GM12878 (cell line): ENCODE results near the gene CRB2. TPM values are rescaled to one million over a fixed set of nuclear protein-coding genes. Genes with fewer than 3 reads are reported as not detected.

Source experiments
- ATAC-seq: fragments of 200-7000 bp; cut with Tn5 transposase; 3 replicates; pipeline ENCODE4 v1.9.1; 2020; ENCODE audit warnings: mild to moderate bottlenecking, moderate library complexity
- BruUV-seq: library from RNA; stranded (reverse); fragments of 400-500 nt; replicated peaks from 2 replicates; lab custom pipeline; 2021; lab: Mats Ljungman, UMichigan
- CTCF ChIA-PET: fragments of 300-600 bp; sonication (Branson Sonifier 250); formaldehyde crosslinking; extraction: SDS; loops from one replicate; lab custom pipeline; 2021; ENCODE audit warnings: inconsistent platforms; lab: Yijun Ruan, JAX
- POLR2A ChIA-PET: fragments of 350-600 bp; formaldehyde crosslinking; extraction: SDS; loops from one replicate; lab custom pipeline; 2021; ENCODE audit warnings: inconsistent platforms; lab: Charles Lee
- RAD21 ChIA-PET: fragments of 300-600 bp; sonication (Branson Sonifier 250); formaldehyde crosslinking; loops from one replicate; lab custom pipeline; 2023; ENCODE audit warnings: antibody characterized with exemption; ENCODE audit not compliant: unreplicated experiment; lab: Charles Lee
- SMC1A ChIA-PET: fragments of 300-600 bp; sonication (Branson Sonifier 250); formaldehyde crosslinking; loops from one replicate; lab custom pipeline; 2023; ENCODE audit not compliant: unreplicated experiment, uncharacterized antibody; lab: Charles Lee
- DNase-seq: peaks from one replicate; pipeline ENCODE4 v3.0.0-alpha.2; 2011; ENCODE audit warnings: low read depth, low spot score
- FAIRE-seq: peaks from 3 replicates; lab custom pipeline; 2011; peaks lifted over from hg19 to GRCh38; lab: Jason Lieb, UNC
- H2AFZ ChIP-seq: 2 replicates; pipeline ENCODE4 v1.6.0; 2011; ENCODE audit warnings: low read depth, low read length, control low read depth; ENCODE audit not compliant: control insufficient read depth
- H3K27ac ChIP-seq: 2 replicates; pipeline ENCODE4 v1.5.1; 2011; ENCODE audit warnings: control low read depth; ENCODE audit not compliant: control insufficient read depth, insufficient read depth
- H3K27me3 ChIP-seq, 2 experiments: replicated peaks in 1 of 2; 2 replicates each; pipeline versions ENCODE4 v1.6.0 to v1.6.1; 2011; ENCODE audit warnings: low read length in 1 of 2; ENCODE audit not compliant: control insufficient read depth in 2 of 2, insufficient read depth in 2 of 2
- H3K36me3 ChIP-seq, 2 experiments: 2 replicates each; pipeline ENCODE4 v1.5.1; 2011; ENCODE audit warnings: low read length in 1 of 2; ENCODE audit not compliant: control insufficient read depth in 2 of 2, insufficient read depth in 2 of 2
- H3K4me1 ChIP-seq: 2 replicates; pipeline ENCODE4 v1.6.1; 2011; ENCODE audit warnings: mild to moderate bottlenecking, low read length, moderate library complexity, mixed read lengths; ENCODE audit not compliant: control insufficient read depth, insufficient read depth
- H3K4me2 ChIP-seq: 2 replicates; pipeline ENCODE4 v1.6.0; 2011; ENCODE audit warnings: control low read depth; ENCODE audit not compliant: control insufficient read depth, insufficient read depth
- H3K4me3 ChIP-seq: fragments of 200-600 bp; sonication (generic); 2 replicates; pipeline ENCODE4 v1.5.1; 2016
- H3K79me2 ChIP-seq: 2 replicates; pipeline ENCODE4 v1.6.0; 2011; ENCODE audit warnings: low read length; ENCODE audit not compliant: control insufficient read depth, insufficient read depth
- H3K9ac ChIP-seq: 2 replicates; pipeline ENCODE4 v1.8.0; 2011; ENCODE audit warnings: low read length, control low read depth, mixed read lengths; ENCODE audit not compliant: control insufficient read depth, insufficient read depth
- H3K9me3 ChIP-seq: replicated peaks from 3 replicates; pipeline ENCODE4 v1.5.1; 2011; ENCODE audit warnings: mild to moderate bottlenecking, low read length; ENCODE audit not compliant: control insufficient read depth, insufficient read depth
- H4K20me1 ChIP-seq: 2 replicates; pipeline ENCODE4 v1.6.0; 2011; ENCODE audit not compliant: control insufficient read depth, insufficient read depth
- CBFB ChIP-seq: IDR thresholded peaks from 2 replicates; pipeline ENCODE4 v1.6.1; 2016; ENCODE audit warnings: antibody characterized with exemption, low read depth
- CBX5 ChIP-seq: sonication (generic); IDR thresholded peaks from 2 replicates; pipeline ENCODE4 v1.6.1; 2016; ENCODE audit warnings: low read depth, moderate library complexity, mild to moderate bottlenecking, inconsistent platforms
- CREB1 ChIP-seq: IDR thresholded peaks from 2 replicates; pipeline ENCODE4 v1.6.1; 2012; ENCODE audit warnings: low read depth, mild to moderate bottlenecking, inconsistent platforms
- DPF2 ChIP-seq: fragments of 450-650 bp; IDR thresholded peaks from 2 replicates; pipeline ENCODE4 v1.6.1; 2017; ENCODE audit warnings: mild to moderate bottlenecking
- EZH2 ChIP-seq: IDR thresholded peaks from 2 replicates; pipeline ENCODE4 v1.6.1; 2012; ENCODE audit warnings: low read depth, mild to moderate bottlenecking, control low read depth, inconsistent platforms, low read length, borderline replicate concordance; ENCODE audit not compliant: control insufficient read depth
- FOXK2 ChIP-seq: fragments of 450-650 bp; IDR thresholded peaks from 2 replicates; pipeline ENCODE4 v1.6.1; 2017; ENCODE audit warnings: mild to moderate bottlenecking, moderate library complexity
- IKZF1 ChIP-seq: fragments of 450-650 bp; conservative IDR thresholded peaks from 2 replicates; pipeline ENCODE4 v1.6.1; 2017; ENCODE audit warnings: antibody characterized with exemption, mild to moderate bottlenecking
- MEF2B ChIP-seq: fragments of 450-650 bp; IDR thresholded peaks from 2 replicates; pipeline ENCODE4 v1.6.1; 2018; ENCODE audit warnings: mild to moderate bottlenecking, moderate library complexity; ENCODE audit not compliant: partially characterized antibody, poor library complexity, severe bottlenecking
- MTA3 ChIP-seq: IDR thresholded peaks from 2 replicates; pipeline ENCODE4 v1.6.1; 2012; ENCODE audit warnings: low read length, inconsistent platforms, borderline replicate concordance
- NR2F1 ChIP-seq: fragments of 450-650 bp; conservative IDR thresholded peaks from 2 replicates; pipeline ENCODE4 v1.6.1; 2017; ENCODE audit warnings: mild to moderate bottlenecking
- RB1 ChIP-seq: fragments of 450-650 bp; formaldehyde crosslinking; IDR thresholded peaks from 2 replicates; pipeline ENCODE4 v1.6.1; 2017; ENCODE audit warnings: mild to moderate bottlenecking, borderline replicate concordance
- SIN3A ChIP-seq: IDR thresholded peaks from 2 replicates; pipeline ENCODE4 v1.6.1; 2012; ENCODE audit warnings: low read depth, low read length, improper control_type of control experiment
- SMC3 ChIP-seq: IDR thresholded peaks from 2 replicates; pipeline ENCODE4 v1.6.1; 2011; ENCODE audit warnings: low read length, improper control_type of control experiment, borderline replicate concordance
- TBL1XR1 ChIP-seq: IDR thresholded peaks from 2 replicates; pipeline ENCODE4 v1.6.1; 2012; ENCODE audit warnings: low read depth, low read length, improper control_type of control experiment
- TCF7 ChIP-seq: IDR thresholded peaks from 2 replicates; pipeline ENCODE4 v1.6.1; 2014; ENCODE audit warnings: antibody characterized with exemption, borderline replicate concordance
- ZNF217 ChIP-seq: fragments of 450-650 bp; IDR thresholded peaks from 2 replicates; pipeline ENCODE4 v1.6.1; 2017; ENCODE audit warnings: antibody characterized with exemption, mild to moderate bottlenecking
- WGBS: methylation state at CpG from one replicate; pipeline ENCODE4 v1.1.6; 2016; ENCODE audit warnings: low lambda C conversion rate; ENCODE audit not compliant: insufficient replicate concordance, insufficient coverage; ENCODE audit errors: missing lambda C conversion rate; 5-methylcytosine and 5-hydroxymethylcytosine counted together
- in situ Hi-C: fragments of 300-500 bp; cut with MboI; formaldehyde crosslinking; loops from 9 replicates; pipeline ENCODE4 v1.14.3; 2018; ENCODE audit warnings: mixed read lengths
- intact Hi-C: fragments of 100-400 bp; cut with micrococcal nuclease; formaldehyde crosslinking; loops from one replicate; pipeline ENCODE4 v1.14.2; 2022; ENCODE audit not compliant: unreplicated experiment
- polyA plus RNA-seq, 11 experiments: library from polyadenylated mRNA; depleted of rRNA in 4 of 11; unstranded in 6 of 11; stranded (reverse) in 5 of 11; fragments of >200 nt; fragmentation: Nextera tagmentation in 4 of 11; fragmentation: Illumina TruSeq in 1 of 11; extraction: Ambion mirVana in 4 of 11; extraction: Trizol in 1 of 11; gene quantifications; 1 replicate in 1 of 11; 2 replicates in 10 of 11; pipeline versions ENCODE4 v1.2.1 to v1.2.3, GENCODE V29; 2011 to 2016; ENCODE audit warnings: inconsistent platforms in 2 of 11, missing spikeins in 2 of 11, low read depth in 1 of 11
- total RNA-seq, 4 experiments: library from RNA; depleted of rRNA in 3 of 4; stranded (reverse); fragments of >200 nt in 3 of 4; fragmentation: Illumina TruSeq in 1 of 4; extraction: Trizol in 1 of 4; gene quantifications; 2 replicates each; pipeline versions ENCODE4 v1.2.1 to v1.2.3, GENCODE V29; 2013 to 2021
- TF ChIP-seq, protein P1 (sequence below): fragments of 450-650 bp; formaldehyde crosslinking; IDR thresholded peaks from 2 replicates; pipeline ENCODE4 v1.4.0; 2022; ENCODE audit warnings: mild to moderate bottlenecking, moderate library complexity
- TF ChIP-seq, protein P2 (sequence below): IDR thresholded peaks from 2 replicates; pipeline ENCODE4 v1.6.1; 2011; ENCODE audit warnings: low read depth, low read length, improper control_type of control experiment, borderline replicate concordance

The CRB2 gene
- total and polyA plus RNA-seq, 10 of the 15 experiments (the other 5 are each of a cell fraction or from before 2014, with no cell fraction given), result 0.01 to 0.80 (median 0.23) TPM; not detected in 3

DNA sequence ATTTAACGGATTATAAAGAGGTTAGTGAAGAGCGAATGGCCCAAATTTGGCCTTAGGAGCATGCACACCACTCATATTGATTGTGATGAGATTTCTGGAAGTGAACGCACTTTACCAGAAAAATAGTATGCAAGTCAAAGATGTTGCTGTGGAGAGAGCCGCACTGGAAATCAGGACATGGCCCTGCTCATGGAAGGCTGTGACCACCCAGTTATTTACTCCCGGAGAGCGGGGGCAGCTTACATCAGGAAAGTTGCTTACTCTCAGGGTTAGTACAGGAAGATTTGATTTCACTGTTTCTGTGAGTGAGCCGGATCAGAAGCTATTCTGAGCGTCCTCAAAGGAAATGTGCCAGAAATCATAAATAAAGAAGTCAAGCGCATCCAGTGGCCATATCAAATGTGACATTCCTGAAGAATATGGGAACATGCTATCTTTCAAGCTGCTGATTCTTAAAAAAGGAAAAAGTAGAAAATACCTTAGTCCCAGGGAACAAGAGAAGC lies 44.7 kb upstream of the CRB2 start:
- no peak overlapping the region for H2AFZ ChIP-seq
- ChIA-PET SMC1A (interaction anchor here (0.6 kb wide), 1 partner anchor 225 kb away, joined by 3 read pairs; no protein-coding TSS in a partner anchor), CTCF (interaction anchor here (0.9 kb wide), 1 partner anchor 28 kb away, joined by 3 read pairs; no protein-coding TSS in a partner anchor), POLR2A (no interaction called here), RAD21 (no interaction called here)
- H3K9me3 ChIP-seq, result no peaks in the 10 kb centered on the region
- H3K27me3 ChIP-seq, result no peaks in the 10 kb centered on the region; a peak in 1 of 4 replicates
- no peak overlapping the region for H3K4me3 ChIP-seq
- H3K36me3 ChIP-seq, result no peaks in the 10 kb centered on the region
- no peak overlapping the region for H3K4me2 ChIP-seq
- in situ Hi-C loops, result no loop called here
- intact Hi-C loops, result no loop called here
- FAIRE-seq, result no peak
- no peaks in the 10 kb centered on the region for H3K4me1 ChIP-seq
- H3K9ac ChIP-seq, result no peak overlapping the region
- no peak for ATAC-seq
- no peaks in the 10 kb centered on the region for H3K79me2 ChIP-seq
- H4K20me1 ChIP-seq, result no peaks in the 10 kb centered on the region
- DNase-seq, result no peak
- 83% methylated on average over 9 of the region's 9 CpGs for WGBS
- BruUV-seq, result no TSS peak
- no peak for TF ChIP-seq IKZF1
- TF ChIP-seq EZH2, result no peak
- no peak for TF ChIP-seq DPF2
- TF ChIP-seq MTA3, result no peak
- no peak for TF ChIP-seq CBFB
- TF ChIP-seq CREB1, result no peak
- TF ChIP-seq NR2F1, result no peak
- TF ChIP-seq, protein P1, sequence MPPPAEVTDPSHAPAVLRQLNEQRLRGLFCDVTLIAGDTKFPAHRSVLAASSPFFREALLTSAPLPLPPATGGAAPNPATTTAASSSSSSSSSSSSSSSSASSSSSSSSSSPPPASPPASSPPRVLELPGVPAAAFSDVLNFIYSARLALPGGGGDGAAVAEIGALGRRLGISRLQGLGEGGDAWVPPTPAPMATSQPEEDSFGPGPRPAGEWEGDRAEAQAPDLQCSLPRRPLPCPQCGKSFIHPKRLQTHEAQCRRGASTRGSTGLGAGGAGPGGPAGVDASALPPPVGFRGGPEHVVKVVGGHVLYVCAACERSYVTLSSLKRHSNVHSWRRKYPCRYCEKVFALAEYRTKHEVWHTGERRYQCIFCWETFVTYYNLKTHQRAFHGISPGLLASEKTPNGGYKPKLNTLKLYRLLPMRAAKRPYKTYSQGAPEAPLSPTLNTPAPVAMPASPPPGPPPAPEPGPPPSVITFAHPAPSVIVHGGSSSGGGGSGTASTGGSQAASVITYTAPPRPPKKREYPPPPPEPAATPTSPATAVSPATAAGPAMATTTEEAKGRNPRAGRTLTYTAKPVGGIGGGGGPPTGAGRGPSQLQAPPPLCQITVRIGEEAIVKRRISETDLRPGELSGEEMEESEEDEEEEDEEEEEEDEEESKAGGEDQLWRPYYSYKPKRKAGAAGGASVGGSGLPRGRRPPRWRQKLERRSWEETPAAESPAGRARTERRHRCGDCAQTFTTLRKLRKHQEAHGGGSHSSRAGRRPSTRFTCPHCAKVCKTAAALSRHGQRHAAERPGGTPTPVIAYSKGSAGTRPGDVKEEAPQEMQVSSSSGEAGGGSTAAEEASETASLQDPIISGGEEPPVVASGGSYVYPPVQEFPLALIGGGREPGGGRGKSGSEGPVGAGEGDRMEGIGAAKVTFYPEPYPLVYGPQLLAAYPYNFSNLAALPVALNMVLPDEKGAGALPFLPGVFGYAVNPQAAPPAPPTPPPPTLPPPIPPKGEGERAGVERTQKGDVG, result no peak
- no peak for TF ChIP-seq TBL1XR1
- TF ChIP-seq FOXK2, result no peak
- no peak for TF ChIP-seq RB1
- no peak for TF ChIP-seq SMC3
- TF ChIP-seq CBX5, result no peak
- no peak for TF ChIP-seq TCF7
- TF ChIP-seq ZNF217, result no peak
- TF ChIP-seq, protein P2, sequence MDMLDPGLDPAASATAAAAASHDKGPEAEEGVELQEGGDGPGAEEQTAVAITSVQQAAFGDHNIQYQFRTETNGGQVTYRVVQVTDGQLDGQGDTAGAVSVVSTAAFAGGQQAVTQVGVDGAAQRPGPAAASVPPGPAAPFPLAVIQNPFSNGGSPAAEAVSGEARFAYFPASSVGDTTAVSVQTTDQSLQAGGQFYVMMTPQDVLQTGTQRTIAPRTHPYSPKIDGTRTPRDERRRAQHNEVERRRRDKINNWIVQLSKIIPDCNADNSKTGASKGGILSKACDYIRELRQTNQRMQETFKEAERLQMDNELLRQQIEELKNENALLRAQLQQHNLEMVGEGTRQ, result no peak
- no peak for TF ChIP-seq MEF2B
- no peak for TF ChIP-seq SIN3A
- no peak overlapping the region for H3K27ac ChIP-seq
